GM21390 (cell line): ENCODE data around the gene EMILIN2.
"Not testable (repeated sequence)": the region's sequence is repeated elsewhere in the genome, so short reads cannot be mapped to it uniquely, and the experiment has no call there.

Experiments used
- ATAC-seq: cut with Tn5 transposase; IDR thresholded peaks from one replicate; pipeline ENCODE4 v1.9.1; 2021; ENCODE audit not compliant: unreplicated experiment

The EMILIN2 gene

DNA sequence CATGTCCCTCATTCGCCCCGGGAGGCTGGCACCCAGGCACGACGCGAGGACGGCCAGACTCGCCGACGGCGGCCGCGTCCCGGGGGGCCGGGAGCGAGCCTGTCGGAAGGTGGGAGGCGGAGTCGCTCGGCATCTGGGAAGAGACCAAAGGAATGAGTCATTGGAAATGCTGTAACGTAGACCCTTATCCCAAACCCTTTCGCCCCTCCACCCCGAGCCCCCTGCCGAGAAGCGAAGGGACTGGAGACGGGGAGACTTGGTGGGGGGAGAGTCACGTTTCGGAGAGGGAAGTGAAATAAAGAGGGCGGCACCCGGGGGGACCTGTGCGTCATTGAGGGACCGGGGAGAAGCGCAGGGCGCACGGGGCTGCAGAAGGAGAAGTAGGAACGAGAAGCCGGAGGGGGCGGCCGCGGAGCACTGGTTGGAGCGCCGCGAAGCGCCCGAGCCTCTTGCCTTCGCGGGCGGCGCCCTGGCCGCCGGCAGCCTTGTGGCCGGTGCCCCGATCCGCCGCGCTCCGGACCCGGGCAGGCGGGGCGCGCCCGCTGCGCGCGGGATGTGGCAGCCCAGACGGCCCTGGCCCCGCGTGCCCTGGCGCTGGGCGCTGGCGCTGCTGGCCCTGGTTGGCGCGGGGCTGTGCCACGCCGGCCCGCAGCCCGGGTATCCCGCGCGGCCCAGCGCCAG, at the start of gene EMILIN2:
TSS of gene EMILIN2 (plus strand) at position 371 of the 681 bp plus-strand sequence. CDS start at position 554, 183 bp downstream.
- ATAC-seq, result peak; percentile 43

GRCh38 chr18:2797951-2798350, 48.9 kb upstream of the EMILIN2 start:
- peak; percentile 79 for ATAC-seq

- ATAC-seq, result no peak
These were observed 47.4 kb upstream of the EMILIN2 start for GRCh38 chr18:2799369-2799768.

GRCh38 chr18:2805970-2806943, 40.5 kb upstream of the EMILIN2 start:
- ATAC-seq, result no peak

DNA sequence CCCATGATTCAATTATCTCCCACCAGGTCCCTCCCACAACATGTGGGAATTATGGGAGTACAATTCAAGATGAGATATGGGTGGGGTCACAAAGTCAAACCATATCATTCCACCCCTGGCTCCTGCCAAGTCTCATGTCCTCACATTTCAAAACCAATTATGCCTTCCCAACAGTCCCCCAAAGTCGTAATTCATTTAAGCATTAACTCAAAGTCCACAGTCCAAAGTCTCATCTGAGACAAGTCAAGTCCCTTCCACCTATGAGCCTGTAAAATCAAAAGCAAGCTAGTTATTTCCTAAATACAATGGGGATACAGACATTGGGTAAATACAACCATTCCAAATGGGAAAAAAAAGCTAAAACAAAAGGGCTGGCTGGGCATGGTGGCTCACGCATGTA, 38.2 kb upstream of the EMILIN2 start:
- ATAC-seq, result not testable (repeated sequence)

DNA sequence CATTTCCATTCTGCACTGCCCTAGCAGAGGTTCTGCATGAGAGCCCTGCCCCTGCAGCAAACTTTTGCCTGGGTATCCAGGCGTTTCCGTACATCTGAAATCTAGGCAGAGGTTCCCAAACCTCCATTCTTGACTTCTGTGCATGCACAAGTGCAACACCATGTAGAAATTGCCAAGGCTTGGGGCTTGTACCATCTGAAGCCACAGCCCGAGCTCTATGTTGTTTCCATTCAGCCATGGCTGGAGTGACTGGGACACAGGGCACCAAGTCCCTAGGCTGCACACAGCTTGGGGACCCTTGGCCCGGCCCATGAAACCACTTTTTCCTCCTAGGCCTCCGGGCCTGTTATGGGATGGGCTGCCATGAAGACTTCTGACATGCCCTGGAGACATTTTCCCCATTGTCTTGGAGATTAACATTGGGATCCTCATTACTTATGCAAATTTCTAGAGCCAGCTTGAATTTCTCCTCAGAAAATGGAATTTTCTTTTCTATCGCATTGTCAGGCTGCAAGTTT, 37.1 kb upstream of the EMILIN2 start:
- not testable (repeated sequence) for ATAC-seq

DNA sequence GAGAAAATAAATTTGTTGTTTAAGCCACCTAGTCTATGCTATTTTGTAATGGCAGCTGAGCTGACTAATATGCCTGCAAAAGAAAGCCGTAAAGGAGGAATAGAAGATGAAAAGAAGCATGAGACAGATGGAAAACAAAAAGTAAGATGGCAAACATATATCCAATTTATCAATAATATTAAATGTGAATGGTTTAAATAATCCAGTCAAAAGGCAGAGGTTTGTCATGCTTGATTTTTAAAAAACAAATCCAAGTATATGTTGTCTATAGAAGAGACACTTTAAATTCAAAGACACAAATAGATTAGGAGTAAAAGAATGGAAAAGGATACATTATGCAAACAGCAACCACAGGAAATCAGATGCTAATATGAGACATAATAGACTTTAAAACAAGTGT, 35.4 kb upstream of the EMILIN2 start:
- ATAC-seq, result no peak

DNA sequence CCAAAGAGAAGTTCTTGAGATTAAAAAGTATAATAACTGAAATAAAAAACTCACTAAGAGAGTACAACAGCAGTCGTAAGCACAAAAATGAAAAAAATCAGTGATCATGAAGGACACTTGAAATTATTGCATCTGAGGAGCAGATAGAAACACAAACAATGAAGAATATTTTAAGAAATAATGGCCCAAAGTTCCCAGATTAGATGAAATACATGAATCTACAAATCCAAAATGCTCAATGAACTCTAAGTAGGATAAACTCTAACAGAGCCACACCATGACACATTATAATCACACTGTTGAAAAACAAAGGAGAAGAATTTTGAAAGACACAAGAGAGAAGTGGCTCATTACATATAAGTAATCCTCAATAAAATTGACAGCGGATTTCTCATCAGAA, 31.9 kb upstream of the EMILIN2 start:
- no peak for ATAC-seq

- no peak for ATAC-seq
These were observed 28.5 kb upstream of the EMILIN2 start for GRCh38 chr18:2818281-2818680.

GRCh38 chr18:2821695-2822094, 25.1 kb upstream of the EMILIN2 start:
- no peak for ATAC-seq

- no peak for ATAC-seq
These were observed 24.4 kb upstream of the EMILIN2 start for GRCh38 chr18:2822213-2822921.

DNA sequence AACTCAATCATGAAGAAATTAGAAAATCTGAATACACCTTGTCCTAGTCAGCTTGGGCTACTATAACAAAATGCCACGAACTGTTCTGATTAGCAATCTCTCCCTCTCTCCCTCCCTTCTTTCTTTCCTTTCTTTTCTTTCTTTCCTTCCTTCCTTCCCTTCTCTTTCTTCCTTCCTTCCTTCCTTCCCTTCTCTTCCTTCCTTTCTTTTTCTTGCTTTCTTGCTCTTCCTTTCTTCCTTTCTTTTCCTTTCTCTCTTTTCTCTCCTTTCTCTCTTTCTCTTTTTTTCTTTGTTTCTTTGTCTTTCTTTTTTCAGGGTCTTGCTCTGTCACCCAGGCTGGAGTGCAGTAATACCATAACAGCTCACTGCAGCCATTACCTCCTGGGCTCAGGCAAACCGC, 23.6 kb upstream of the EMILIN2 start:
- ATAC-seq, result no peak

GRCh38 chr18:2823966-2824365, 22.8 kb upstream of the EMILIN2 start:
- no peak for ATAC-seq

GRCh38 chr18:2824865-2825264, 21.9 kb upstream of the EMILIN2 start:
- no peak for ATAC-seq

- no peak for ATAC-seq
These were observed 21.1 kb upstream of the EMILIN2 start for GRCh38 chr18:2825613-2826175.

DNA sequence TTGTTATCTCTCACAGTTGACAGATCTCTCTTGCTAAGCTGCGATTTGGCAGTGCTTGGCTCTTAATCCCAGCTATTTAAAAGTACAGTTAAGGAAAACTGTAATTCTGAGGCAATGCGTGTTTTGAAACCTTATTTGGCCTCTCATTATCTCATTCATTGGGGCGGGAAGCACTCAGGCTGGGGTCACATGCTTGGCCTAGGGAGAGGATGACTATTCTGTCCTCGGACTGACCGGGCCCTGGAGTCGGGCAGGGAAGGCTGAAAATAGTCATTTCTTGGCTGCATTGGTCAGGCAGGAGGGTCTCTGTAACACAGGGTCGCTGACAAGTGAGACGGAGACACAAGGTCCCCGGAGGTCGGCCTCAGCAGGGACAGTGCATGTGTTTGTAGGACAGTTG, 20.2 kb upstream of the EMILIN2 start:
- no peak for ATAC-seq

DNA sequence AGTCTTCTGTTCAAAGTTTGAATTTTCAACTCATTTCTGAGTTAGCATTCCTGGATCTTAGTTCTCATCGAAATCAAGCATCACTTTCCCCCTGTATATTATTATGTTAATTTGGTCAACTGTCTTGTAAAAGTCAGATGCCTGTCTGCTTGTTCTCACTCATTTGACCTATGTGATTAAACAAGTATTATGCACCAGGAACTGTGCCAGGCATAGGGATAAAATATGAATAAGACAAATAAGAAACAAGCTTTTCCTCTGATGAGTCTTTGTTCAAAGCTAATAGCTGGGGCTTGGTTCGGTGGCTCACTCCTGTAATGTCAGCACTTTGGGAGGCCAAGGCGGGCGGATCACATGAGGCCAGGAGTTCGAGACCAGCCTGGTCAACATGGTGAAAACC, 19.7 kb upstream of the EMILIN2 start:
- ATAC-seq, result no peak

DNA sequence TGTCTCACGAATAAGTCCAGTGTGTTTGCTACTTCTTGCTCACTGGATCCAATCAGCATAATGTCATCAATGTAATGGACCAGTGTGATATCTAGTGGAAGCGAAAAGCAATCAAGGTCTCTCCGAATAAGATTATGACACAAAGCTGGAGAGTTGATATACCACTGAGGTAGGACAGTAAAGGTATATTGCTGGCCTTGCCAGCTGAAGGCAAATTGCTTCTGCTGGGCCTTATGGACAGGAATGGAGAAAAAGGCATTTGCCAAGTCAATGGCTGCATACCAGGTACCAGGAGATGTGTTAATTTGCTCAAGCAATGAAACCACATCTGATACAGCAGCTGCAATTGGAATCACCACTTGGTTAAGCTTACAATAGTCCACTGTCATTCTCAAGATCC, 10.7 kb upstream of the EMILIN2 start:
- not testable (repeated sequence) for ATAC-seq

DNA sequence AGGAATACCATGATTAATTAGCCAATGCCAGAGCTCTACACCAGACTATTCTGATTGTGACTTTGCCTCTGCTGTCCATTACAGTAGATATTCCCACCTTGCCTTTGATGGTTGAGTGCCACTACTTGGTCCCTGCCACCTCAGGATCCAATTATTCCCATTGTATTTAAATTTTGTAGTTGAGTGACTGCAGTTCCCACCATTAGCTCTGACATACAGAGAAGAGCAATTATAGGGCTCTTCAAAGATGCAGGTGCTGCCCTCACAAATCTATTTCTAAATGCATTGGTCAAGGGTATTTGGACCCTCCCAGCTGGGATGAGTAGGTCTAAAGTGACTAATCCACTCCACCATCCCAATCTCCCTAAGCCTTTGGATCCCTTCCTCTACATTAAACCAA, 9.5 kb upstream of the EMILIN2 start:
- ATAC-seq, result not testable (repeated sequence)

DNA sequence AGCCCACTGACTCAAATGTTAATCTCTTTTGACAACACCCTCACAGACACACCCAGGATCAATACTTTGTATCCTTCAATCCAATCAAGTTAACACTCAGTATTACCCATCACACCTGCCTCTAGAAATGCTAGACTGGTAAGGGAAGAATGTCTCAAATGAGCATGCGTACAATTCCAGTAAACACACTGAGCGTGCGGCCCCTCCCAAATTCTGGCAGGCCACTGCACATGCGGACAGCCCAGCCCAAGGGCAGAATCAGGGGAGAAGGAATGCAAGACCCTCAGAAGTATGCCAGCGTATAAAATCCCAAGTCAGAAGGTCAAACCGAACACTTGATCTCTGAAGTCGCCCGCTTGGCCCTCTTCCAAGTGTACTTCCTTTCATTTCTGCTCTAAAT, 7.6 kb upstream of the EMILIN2 start:
- no peak for ATAC-seq

DNA sequence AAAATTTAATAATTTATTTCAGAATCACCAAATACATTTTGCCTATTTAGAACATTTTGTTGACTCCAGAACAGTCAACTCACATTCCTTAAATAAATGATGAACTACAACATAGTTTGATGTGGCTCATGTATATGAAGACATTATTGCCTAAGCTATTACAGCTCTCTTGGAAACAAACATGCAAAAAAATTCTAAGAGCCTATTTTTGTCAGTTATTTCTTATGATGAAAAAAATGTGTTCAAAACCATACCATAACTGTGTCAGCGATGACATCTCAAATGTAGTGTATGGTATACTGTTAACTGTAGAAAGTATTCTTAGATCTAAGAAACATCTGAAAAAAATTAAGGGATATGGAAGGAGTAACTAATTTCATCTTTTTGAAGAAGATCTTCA, 6.3 kb upstream of the EMILIN2 start:
- no peak for ATAC-seq
